ENCODE measurements around the gene RGS6.

The RGS6 gene

GRCh38 chr14:72420749-72421474 is 488.7 kb downstream of the RGS6 start:
- Histone ChIP-seq H3K9ac (ENCODE audit: low read depth, low read length) (no peak overlapping the region), H3K36me3 (ENCODE audit: insufficient read depth, low read depth, low read length) (no peaks in the 10 kb centered on the region), H3K27ac (ENCODE audit: low read length) (no peak overlapping the region), H3K27me3 (ENCODE audit: insufficient read depth, low read length) (no peaks in the 10 kb centered on the region), H3K4me1 (ENCODE audit: insufficient read depth, low read length) (0 out of 2 replicates have a peak, but pooled peaks cover 3% of the 10 kb centered on the region), H3K9me3 (ENCODE audit: insufficient read depth, low read depth, low read length) (no peaks in the 10 kb centered on the region), H3K4me3 (ENCODE audit: low read length) (no peak overlapping the region)

- H3K4me3 ChIP-seq (ENCODE audit: low read length): no peak overlapping the region
- H3K27ac ChIP-seq (ENCODE audit: low read length): no peak overlapping the region
- H3K4me1 ChIP-seq (ENCODE audit: insufficient read depth, low read length): 0 out of 2 replicates have a peak, but pooled peaks cover 3% of the 10 kb centered on the region
- no peaks in the 10 kb centered on the region for H3K27me3 ChIP-seq (ENCODE audit: insufficient read depth, low read length)
- no peaks in the 10 kb centered on the region for H3K36me3 ChIP-seq (ENCODE audit: insufficient read depth, low read depth, low read length)
- H3K9ac ChIP-seq (ENCODE audit: low read depth, low read length): no peak overlapping the region
- H3K9me3 ChIP-seq (ENCODE audit: insufficient read depth, low read depth, low read length): no peaks in the 10 kb centered on the region
Measured at GRCh38 chr14:72423957-72424356, 491.7 kb downstream of the RGS6 start.

- Histone ChIP-seq H3K27me3 (ENCODE audit: insufficient read depth, low read length) (no peaks in the 10 kb centered on the region), H3K4me1 (ENCODE audit: insufficient read depth, low read length) (peaks cover 9% of the 10 kb centered on the region; the same call in 1 of the 2 replicates), H3K27ac (ENCODE audit: low read length) (no peak overlapping the region), H3K9me3 (ENCODE audit: insufficient read depth, low read depth, low read length) (no peaks in the 10 kb centered on the region), H3K9ac (ENCODE audit: low read depth, low read length) (no peak overlapping the region), H3K4me3 (ENCODE audit: low read length) (no peak overlapping the region), H3K36me3 (ENCODE audit: insufficient read depth, low read depth, low read length) (no peaks in the 10 kb centered on the region)
Measured at GRCh38 chr14:72430457-72430856, 498.2 kb downstream of the RGS6 start.

GRCh38 chr14:72432748-72433147 is 500.5 kb downstream of the RGS6 start:
- H3K9ac ChIP-seq (ENCODE audit: low read depth, low read length): no peak overlapping the region
- no peak overlapping the region for H3K4me3 ChIP-seq (ENCODE audit: low read length)
- H3K36me3 ChIP-seq (ENCODE audit: insufficient read depth, low read depth, low read length): no peaks in the 10 kb centered on the region
- no peaks in the 10 kb centered on the region for H3K27me3 ChIP-seq (ENCODE audit: insufficient read depth, low read length)
- H3K9me3 ChIP-seq (ENCODE audit: insufficient read depth, low read depth, low read length): no peaks in the 10 kb centered on the region
- H3K4me1 ChIP-seq (ENCODE audit: insufficient read depth, low read length): peaks cover 9% of the 10 kb centered on the region; the same call in 1 of the 2 replicates
- H3K27ac ChIP-seq (ENCODE audit: low read length): no peak overlapping the region

- H3K9ac ChIP-seq (ENCODE audit: low read depth, low read length): no peak overlapping the region
- no peaks in the 10 kb centered on the region for H3K27me3 ChIP-seq (ENCODE audit: insufficient read depth, low read length)
- H3K27ac ChIP-seq (ENCODE audit: low read length): no peak overlapping the region
- no peaks in the 10 kb centered on the region for H3K9me3 ChIP-seq (ENCODE audit: insufficient read depth, low read depth, low read length)
- H3K4me1 ChIP-seq (ENCODE audit: insufficient read depth, low read length): peaks cover 9% of the 10 kb centered on the region; the same call in 1 of the 2 replicates
- no peak overlapping the region for H3K4me3 ChIP-seq (ENCODE audit: low read length)
- H3K36me3 ChIP-seq (ENCODE audit: insufficient read depth, low read depth, low read length): no peaks in the 10 kb centered on the region
Measured at GRCh38 chr14:72433511-72433910, 501.3 kb downstream of the RGS6 start.

GRCh38 chr14:72434856-72435255 is 502.6 kb downstream of the RGS6 start:
- H3K9me3 ChIP-seq (ENCODE audit: insufficient read depth, low read depth, low read length): no peaks in the 10 kb centered on the region
- no peaks in the 10 kb centered on the region for H3K36me3 ChIP-seq (ENCODE audit: insufficient read depth, low read depth, low read length)
- H3K9ac ChIP-seq (ENCODE audit: low read depth, low read length): no peak overlapping the region
- H3K4me3 ChIP-seq (ENCODE audit: low read length): no peak overlapping the region
- peaks cover 9% of the 10 kb centered on the region; the same call in 1 of the 2 replicates for H3K4me1 ChIP-seq (ENCODE audit: insufficient read depth, low read length)
- H3K27me3 ChIP-seq (ENCODE audit: insufficient read depth, low read length): no peaks in the 10 kb centered on the region
- H3K27ac ChIP-seq (ENCODE audit: low read length): no peak overlapping the region

- Histone ChIP-seq H3K4me1 (ENCODE audit: insufficient read depth, low read length) (peaks cover 5% of the 10 kb centered on the region; the same call in 1 of the 2 replicates), H3K9me3 (ENCODE audit: insufficient read depth, low read depth, low read length) (no peaks in the 10 kb centered on the region), H3K9ac (ENCODE audit: low read depth, low read length) (no peak overlapping the region), H3K27ac (ENCODE audit: low read length) (no peak overlapping the region), H3K4me3 (ENCODE audit: low read length) (no peak overlapping the region), H3K27me3 (ENCODE audit: insufficient read depth, low read length) (no peaks in the 10 kb centered on the region), H3K36me3 (ENCODE audit: insufficient read depth, low read depth, low read length) (no peaks in the 10 kb centered on the region)
Measured at GRCh38 chr14:72439707-72440106, 507.5 kb downstream of the RGS6 start.

GRCh38 chr14:72443256-72443655 is 511.0 kb downstream of the RGS6 start:
- Histone ChIP-seq H3K36me3 (ENCODE audit: insufficient read depth, low read depth, low read length) (no peaks in the 10 kb centered on the region), H3K27ac (ENCODE audit: low read length) (no peak overlapping the region), H3K9me3 (ENCODE audit: insufficient read depth, low read depth, low read length) (no peaks in the 10 kb centered on the region), H3K9ac (ENCODE audit: low read depth, low read length) (no peak overlapping the region), H3K27me3 (ENCODE audit: insufficient read depth, low read length) (no peaks in the 10 kb centered on the region), H3K4me3 (ENCODE audit: low read length) (no peak overlapping the region), H3K4me1 (ENCODE audit: insufficient read depth, low read length) (no peaks in the 10 kb centered on the region)

- no peak overlapping the region for H3K27ac ChIP-seq (ENCODE audit: low read length)
- no peaks in the 10 kb centered on the region for H3K4me1 ChIP-seq (ENCODE audit: insufficient read depth, low read length)
- no peaks in the 10 kb centered on the region for H3K36me3 ChIP-seq (ENCODE audit: insufficient read depth, low read depth, low read length)
- no peaks in the 10 kb centered on the region for H3K27me3 ChIP-seq (ENCODE audit: insufficient read depth, low read length)
- no peak overlapping the region for H3K4me3 ChIP-seq (ENCODE audit: low read length)
- no peaks in the 10 kb centered on the region for H3K9me3 ChIP-seq (ENCODE audit: insufficient read depth, low read depth, low read length)
- H3K9ac ChIP-seq (ENCODE audit: low read depth, low read length): no peak overlapping the region
Measured at GRCh38 chr14:72443991-72444441, 511.8 kb downstream of the RGS6 start.

GRCh38 chr14:72444701-72445100 is 512.5 kb downstream of the RGS6 start:
- Histone ChIP-seq H3K36me3 (ENCODE audit: insufficient read depth, low read depth, low read length) (no peaks in the 10 kb centered on the region), H3K4me3 (ENCODE audit: low read length) (no peak overlapping the region), H3K27ac (ENCODE audit: low read length) (no peak overlapping the region), H3K27me3 (ENCODE audit: insufficient read depth, low read length) (no peaks in the 10 kb centered on the region), H3K9me3 (ENCODE audit: insufficient read depth, low read depth, low read length) (no peaks in the 10 kb centered on the region), H3K4me1 (ENCODE audit: insufficient read depth, low read length) (no peaks in the 10 kb centered on the region), H3K9ac (ENCODE audit: low read depth, low read length) (no peak overlapping the region)

- H3K36me3 ChIP-seq (ENCODE audit: insufficient read depth, low read depth, low read length): no peaks in the 10 kb centered on the region
- H3K9me3 ChIP-seq (ENCODE audit: insufficient read depth, low read depth, low read length): no peaks in the 10 kb centered on the region
- no peaks in the 10 kb centered on the region for H3K4me1 ChIP-seq (ENCODE audit: insufficient read depth, low read length)
- H3K27ac ChIP-seq (ENCODE audit: low read length): no peak overlapping the region
- no peaks in the 10 kb centered on the region for H3K27me3 ChIP-seq (ENCODE audit: insufficient read depth, low read length)
- H3K4me3 ChIP-seq (ENCODE audit: low read length): no peak overlapping the region
- no peak overlapping the region for H3K9ac ChIP-seq (ENCODE audit: low read depth, low read length)
Measured at GRCh38 chr14:72448212-72448611, 516.0 kb downstream of the RGS6 start.

- Histone ChIP-seq H3K9ac (ENCODE audit: low read depth, low read length) (no peak overlapping the region), H3K27me3 (ENCODE audit: insufficient read depth, low read length) (no peaks in the 10 kb centered on the region), H3K4me1 (ENCODE audit: insufficient read depth, low read length) (no peaks in the 10 kb centered on the region), H3K36me3 (ENCODE audit: insufficient read depth, low read depth, low read length) (no peaks in the 10 kb centered on the region), H3K27ac (ENCODE audit: low read length) (no peak overlapping the region), H3K4me3 (ENCODE audit: low read length) (no peak overlapping the region), H3K9me3 (ENCODE audit: insufficient read depth, low read depth, low read length) (no peaks in the 10 kb centered on the region)
Measured at GRCh38 chr14:72450473-72451044, 518.3 kb downstream of the RGS6 start.

Data from iPS-20b (cell line).